CD4-positive, alpha-beta T cell (primary cell): ENCODE data around the gene PIEZO1. TPM values are rescaled to one million over a fixed set of nuclear protein-coding genes. Genes with fewer than 3 reads are reported as not detected.
A peak's percentile ranks its signal among the peaks of the same experiment; 100 is the strongest.

Source experiments
- ATAC-seq: fragments of 200-7000 bp; cut with Tn5 transposase; one replicate; pipeline ENCODE4 v1.10.0; 2022; ENCODE audit warnings: mild to moderate bottlenecking; ENCODE audit not compliant: poor library complexity
- CTCF ChIA-PET: fragments of 350-600 bp; sonication (Branson Sonifier 250); formaldehyde crosslinking; loops from one replicate; lab custom pipeline; 2021; ENCODE audit warnings: antibody characterized with exemption, inconsistent platforms; lab: Charles Lee
- POLR2A ChIA-PET: fragments of 350-600 bp; sonication (Branson Sonifier 250); formaldehyde crosslinking; loops from one replicate; lab custom pipeline; 2021; ENCODE audit warnings: antibody characterized with exemption, inconsistent platforms; lab: Charles Lee
- DNase-seq, 14 experiments: peaks; one replicate each; pipeline ENCODE4 v3.0.0-alpha.2; 2013 to 2020; ENCODE audit warnings: mixed read lengths in 2 of 14
- H3K27ac ChIP-seq, 2 donors: one replicate each; pipeline versions ENCODE4 v1.5.1 to v1.7.0; 2013; ENCODE audit warnings: low read length in 2 of 2, low read depth in 1 of 2, mild to moderate bottlenecking in 1 of 2
- H3K27me3 ChIP-seq, 2 experiments: 1 replicate in 1 of 2; 2 replicates in 1 of 2; pipeline versions ENCODE4 v1.6.1 to v1.7.0; 2013; ENCODE audit warnings: low read length in 2 of 2, control low read depth in 1 of 2, mild to moderate bottlenecking in 1 of 2, moderate library complexity in 1 of 2; ENCODE audit not compliant: insufficient read depth in 2 of 2, control insufficient read depth in 1 of 2
- H3K36me3 ChIP-seq: one replicate; pipeline ENCODE4 v1.6.1; 2013; ENCODE audit warnings: low read length, control low read depth; ENCODE audit not compliant: insufficient read depth
- H3K4me1 ChIP-seq: one replicate; pipeline ENCODE4 v1.6.1; 2013; ENCODE audit warnings: low read length, control low read depth; ENCODE audit not compliant: insufficient read depth
- H3K4me3 ChIP-seq: one replicate; pipeline ENCODE4 v1.5.1; 2013; ENCODE audit warnings: mild to moderate bottlenecking, low read length, moderate library complexity
- H3K9me3 ChIP-seq, 2 experiments: 1 replicate in 1 of 2; 2 replicates in 1 of 2; pipeline versions ENCODE4 v1.6.1 to v1.7.0; 2013; ENCODE audit warnings: low read length in 2 of 2, mild to moderate bottlenecking in 2 of 2, control low read depth in 1 of 2, moderate library complexity in 1 of 2; ENCODE audit not compliant: control insufficient read depth in 1 of 2, insufficient read depth in 1 of 2
- H3K27ac Mint-ChIP-seq: one replicate; pipeline ENCODE4 v1.8.0; 2020; ENCODE audit warnings: mixed read lengths
- H3K27me3 Mint-ChIP-seq: one replicate; pipeline ENCODE4 v1.8.0; 2021; ENCODE audit warnings: mixed read lengths
- H3K36me3 Mint-ChIP-seq: one replicate; pipeline ENCODE4 v1.8.0; 2021; ENCODE audit warnings: low read depth, mixed read lengths
- H3K4me1 Mint-ChIP-seq: one replicate; pipeline ENCODE4 v1.8.0; 2021; ENCODE audit warnings: low read depth, mixed read lengths
- H3K4me3 Mint-ChIP-seq: one replicate; pipeline ENCODE4 v1.8.0; 2020; ENCODE audit warnings: mild to moderate bottlenecking, mixed read lengths
- H3K9me3 Mint-ChIP-seq: one replicate; pipeline ENCODE4 v1.8.0; 2020; ENCODE audit warnings: mixed read lengths
- CTCF ChIP-seq: fragments of 200-600 bp; IDR thresholded peaks from one replicate; pipeline ENCODE4 v1.8.0; 2022; ENCODE audit warnings: antibody characterized with exemption, mild to moderate bottlenecking
- intact Hi-C, 2 experiments: fragments of 100-400 bp; cut with DNase I in 1 of 2; cut with micrococcal nuclease in 1 of 2; formaldehyde crosslinking; loops; one replicate each; pipeline versions ENCODE4 v1.15.1 to v1.9.0; 2023 to 2025; cut with DNase I, micrococcal nuclease
- total RNA-seq, 174 experiments: library from RNA in 2 of 174; stranded (reverse) in 2 of 174; gene quantifications; one replicate each; pipeline ENCODE4 v1.2.3 and lab custom pipeline; 2021 to 2026

PIEZO1 gene
- total RNA-seq, 2 experiments from 2014 or later: 142 to 146 TPM

- Mint-ChIP-seq H3K9me3 (no peaks in the 10 kb centered on the region), H3K4me1 (peaks cover 24% of the 10 kb centered on the region), H3K27ac (peak overlapping the region; percentile 27), H3K27me3 (no peaks in the 10 kb centered on the region), H3K4me3 (no peak overlapping the region), H3K36me3 (no peaks in the 10 kb centered on the region)
- Histone ChIP-seq H3K4me3 (no peak overlapping the region), H3K27me3 (no peaks in the 10 kb centered on the region), H3K9me3 (no peaks in the 10 kb centered on the region), H3K27ac (no peak overlapping the region), H3K36me3 (peaks cover 31% of the 10 kb centered on the region), H3K4me1 (peaks cover 44% of the 10 kb centered on the region)
- ATAC-seq (peak; percentile 51), DNase-seq (peak; percentile 65 to 88 (median 72))
- POLR2A ChIA-PET: interaction anchor here (0.5 to 1.9 kb wide), 4 partner anchors 15 to 68 kb away, joined by 3 to 6 read pairs (median 4); partner anchors contain the start of gene APRT
- peak; percentile 95 for TF ChIP-seq CTCF
- CTCF ChIA-PET: interaction anchor here (1.1 to 1.2 kb wide), 2 partner anchors 38 to 114 kb away, joined by 4 read pairs; no protein-coding TSS in a partner anchor
- intact Hi-C loops: loop anchor here (1.0 to 2.0 kb wide), 3 partner anchors 39 to 113 kb away; partner anchors contain the start of genes GALNS (in 1 of the 2), PIEZO1 (in 1 of the 2) and TRAPPC2L (in 1 of the 2)
Observed at GRCh38 chr16:88743693-88744576, 41.1 kb downstream of the PIEZO1 start.

- DNase-seq (no peak), ATAC-seq (no peak)
- Histone ChIP-seq H3K27me3 (no peaks in the 10 kb centered on the region), H3K4me1 (peaks cover 45% of the 10 kb centered on the region), H3K4me3 (no peak overlapping the region), H3K36me3 (peaks cover 34% of the 10 kb centered on the region), H3K9me3 (no peaks in the 10 kb centered on the region), H3K27ac (no peak overlapping the region)
- H3K36me3 Mint-ChIP-seq: no peaks in the 10 kb centered on the region
- no peaks in the 10 kb centered on the region for H3K9me3 Mint-ChIP-seq
- no peak overlapping the region for H3K4me3 Mint-ChIP-seq
- CTCF ChIA-PET: interaction anchor here (1.1 to 1.2 kb wide), 2 partner anchors 39 to 115 kb away, joined by 4 read pairs; no protein-coding TSS in a partner anchor
- no peaks in the 10 kb centered on the region for H3K27me3 Mint-ChIP-seq
- POLR2A ChIA-PET: interaction anchor here (0.5 to 1.2 kb wide), 3 partner anchors 38 to 69 kb away, joined by 3 to 5 read pairs (median 3); partner anchors contain the start of gene APRT
- H3K27ac Mint-ChIP-seq: no peak overlapping the region
- intact Hi-C loops: loop anchor here in 1 of 2 experiments (1.0 kb wide), 1 partner anchor 42 kb away; the partner anchor contains the start of gene PIEZO1
- no peak for TF ChIP-seq CTCF
- peaks cover 24% of the 10 kb centered on the region for H3K4me1 Mint-ChIP-seq
Observed at GRCh38 chr16:88742896-88743605, 42.0 kb downstream of the PIEZO1 start.

GRCh38 chr16:88741368-88741767 is 43.7 kb downstream of the PIEZO1 start:
- Histone ChIP-seq H3K4me3 (no peak overlapping the region), H3K4me1 (peaks cover 53% of the 10 kb centered on the region), H3K27me3 (no peaks in the 10 kb centered on the region), H3K36me3 (peaks cover 45% of the 10 kb centered on the region), H3K27ac (no peak overlapping the region), H3K9me3 (no peaks in the 10 kb centered on the region)
- TF ChIP-seq CTCF: no peak
- Mint-ChIP-seq H3K36me3 (no peaks in the 10 kb centered on the region), H3K9me3 (no peaks in the 10 kb centered on the region), H3K27ac (no peak overlapping the region), H3K4me3 (no peak overlapping the region), H3K27me3 (no peaks in the 10 kb centered on the region), H3K4me1 (peaks cover 21% of the 10 kb centered on the region)
- CTCF ChIA-PET: no interaction called here
- ATAC-seq: no peak
- POLR2A ChIA-PET: interaction anchor here (1.1 kb wide), 1 partner anchor 42 kb away, joined by 3 read pairs; no protein-coding TSS in a partner anchor
- intact Hi-C loops: no loop called here
- no peak for DNase-seq
